ENCODE data around the gene COL6A1. TPM values are rescaled to one million over a fixed set of nuclear protein-coding genes. Genes with fewer than 3 reads are reported as not detected.
A peak's percentile ranks its signal among the peaks of the same experiment; 100 is the strongest.

Gene COL6A1
- total and polyA plus RNA-seq, 2 experiments from 2014 or later: 296 to 592 TPM

GRCh38 chr21:45972716-45973474, 8.7 kb upstream of the COL6A1 start:
- Histone ChIP-seq H2AFZ (peak overlapping the region; percentile 12), H3K9me3 (ENCODE audit: low read depth) (no peaks in the 10 kb centered on the region)

GRCh38 chr21:45973475-45974072, 8.0 kb upstream of the COL6A1 start:
- H3K27me3 ChIP-seq: peaks cover 9% of the 10 kb centered on the region
- H3K36me3 ChIP-seq (replicated peaks; ENCODE audit: insufficient read depth, low read depth): no peaks in the 10 kb centered on the region
- peak overlapping the region; percentile 40 for H3K4me3 ChIP-seq
- no peaks in the 10 kb centered on the region for H3K9me3 ChIP-seq (ENCODE audit: low read depth)
- no peaks in the 10 kb centered on the region for H3K79me2 ChIP-seq
- H3K4me2 ChIP-seq: peak overlapping the region; percentile 93
- H3K4me1 ChIP-seq (ENCODE audit: insufficient read depth): peaks cover 67% of the 10 kb centered on the region
- 2% methylated on average over 38 of the region's 38 CpGs for WGBS (ENCODE audit: low lambda C conversion rate, missing lambda C conversion rate)
- no peaks in the 10 kb centered on the region for H4K20me1 ChIP-seq (ENCODE audit: insufficient read depth, poor library complexity, severe bottlenecking)
- peak; percentile 91 for DNase-seq (ENCODE audit: low spot score)
- TF ChIP-seq CTCF (IDR thresholded peaks at IDR 0.05; ENCODE audit: poor library complexity): peak; percentile 81
- no peak for TF ChIP-seq EZH2 (IDR thresholded peaks at IDR 0.05; ENCODE audit: borderline replicate concordance)
- H3K9me2 ChIP-seq (replicated peaks; ENCODE audit: insufficient read depth): no peaks in the 10 kb centered on the region
- peak overlapping the region; percentile 97 for H3K27ac ChIP-seq
- peak overlapping the region; percentile 54 for H2AFZ ChIP-seq

More at GRCh38 chr21:45972716-45973474, 8.7 kb upstream of the COL6A1 start:
- WGBS (ENCODE audit: low lambda C conversion rate, missing lambda C conversion rate): 6% methylated on average over 51 of the region's 58 CpGs
- no peaks in the 10 kb centered on the region for H3K79me2 ChIP-seq
- peak overlapping the region; percentile 93 for H3K4me2 ChIP-seq
- H3K27me3 ChIP-seq: peaks cover 9% of the 10 kb centered on the region
- no peaks in the 10 kb centered on the region for H3K36me3 ChIP-seq (replicated peaks; ENCODE audit: insufficient read depth, low read depth)
- no peaks in the 10 kb centered on the region for H4K20me1 ChIP-seq (ENCODE audit: insufficient read depth, poor library complexity, severe bottlenecking)
- H3K27ac ChIP-seq: peak overlapping the region; percentile 97
- DNase-seq (ENCODE audit: low spot score): peak; percentile 91
- H3K4me1 ChIP-seq (ENCODE audit: insufficient read depth): peaks cover 66% of the 10 kb centered on the region
- TF ChIP-seq EZH2 (IDR thresholded peaks at IDR 0.05; ENCODE audit: borderline replicate concordance) (no peak), EZH2phosphoT487 (IDR thresholded peaks at IDR 0.05; ENCODE audit: low read depth, severe bottlenecking, unreplicated experiment) (no peak), CTCF (IDR thresholded peaks at IDR 0.05; ENCODE audit: poor library complexity) (no peak)
- peak overlapping the region; percentile 23 for H3K4me3 ChIP-seq
- H3K9me2 ChIP-seq (replicated peaks; ENCODE audit: insufficient read depth): no peaks in the 10 kb centered on the region

- peak overlapping the region; percentile 93 for H3K4me2 ChIP-seq
- WGBS (ENCODE audit: low lambda C conversion rate, missing lambda C conversion rate): 4% methylated on average over 49 of the region's 59 CpGs
- H3K9me2 ChIP-seq (replicated peaks; ENCODE audit: insufficient read depth): no peaks in the 10 kb centered on the region
- H3K27me3 ChIP-seq: peaks cover 9% of the 10 kb centered on the region
- DNase-seq (ENCODE audit: low spot score): peak; percentile 64
- TF ChIP-seq EZH2phosphoT487 (IDR thresholded peaks at IDR 0.05; ENCODE audit: low read depth, severe bottlenecking, unreplicated experiment): no peak
- TF ChIP-seq EZH2 (IDR thresholded peaks at IDR 0.05; ENCODE audit: borderline replicate concordance): peak; percentile 35
- H3K4me1 ChIP-seq (ENCODE audit: insufficient read depth): peaks cover 73% of the 10 kb centered on the region
- peak overlapping the region; percentile 54 for H2AFZ ChIP-seq
- H3K79me2 ChIP-seq: no peaks in the 10 kb centered on the region
- H3K27ac ChIP-seq: peak overlapping the region; percentile 97
- peak overlapping the region; percentile 40 for H3K4me3 ChIP-seq
- no peaks in the 10 kb centered on the region for H3K9me3 ChIP-seq (ENCODE audit: low read depth)
- no peaks in the 10 kb centered on the region for H4K20me1 ChIP-seq (ENCODE audit: insufficient read depth, poor library complexity, severe bottlenecking)
- no peaks in the 10 kb centered on the region for H3K36me3 ChIP-seq (replicated peaks; ENCODE audit: insufficient read depth, low read depth)
Measured at GRCh38 chr21:45974073-45975019, 7.2 kb upstream of the COL6A1 start.

Data from hepatocyte (in vitro differentiated cells).